ENCODE data around the gene ARMCX1.
"Not testable (repeated sequence)": the region's sequence is repeated elsewhere in the genome, so short reads cannot be mapped to it uniquely, and the experiment has no call there.

DNA sequence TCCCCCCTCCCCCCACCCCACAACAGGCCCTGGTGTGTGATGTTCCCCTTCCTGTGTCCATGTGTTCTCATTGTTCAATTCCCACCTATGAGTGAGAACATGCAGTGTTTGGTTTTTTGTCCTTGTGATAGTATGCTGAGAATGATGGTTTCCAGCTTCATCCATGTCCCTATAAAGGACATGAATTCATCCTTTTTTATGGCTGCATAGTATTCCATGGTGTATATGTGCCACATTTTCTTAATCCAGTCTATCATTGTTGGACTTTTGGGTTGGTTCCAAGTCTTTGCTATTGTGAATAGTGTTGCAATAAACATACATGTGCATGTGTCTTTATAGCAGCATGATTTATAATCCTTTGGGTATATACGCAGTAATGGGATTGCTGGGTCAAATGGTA lies 47.4 kb upstream of the ARMCX1 start:
- TF ChIP-seq, protein P1, sequence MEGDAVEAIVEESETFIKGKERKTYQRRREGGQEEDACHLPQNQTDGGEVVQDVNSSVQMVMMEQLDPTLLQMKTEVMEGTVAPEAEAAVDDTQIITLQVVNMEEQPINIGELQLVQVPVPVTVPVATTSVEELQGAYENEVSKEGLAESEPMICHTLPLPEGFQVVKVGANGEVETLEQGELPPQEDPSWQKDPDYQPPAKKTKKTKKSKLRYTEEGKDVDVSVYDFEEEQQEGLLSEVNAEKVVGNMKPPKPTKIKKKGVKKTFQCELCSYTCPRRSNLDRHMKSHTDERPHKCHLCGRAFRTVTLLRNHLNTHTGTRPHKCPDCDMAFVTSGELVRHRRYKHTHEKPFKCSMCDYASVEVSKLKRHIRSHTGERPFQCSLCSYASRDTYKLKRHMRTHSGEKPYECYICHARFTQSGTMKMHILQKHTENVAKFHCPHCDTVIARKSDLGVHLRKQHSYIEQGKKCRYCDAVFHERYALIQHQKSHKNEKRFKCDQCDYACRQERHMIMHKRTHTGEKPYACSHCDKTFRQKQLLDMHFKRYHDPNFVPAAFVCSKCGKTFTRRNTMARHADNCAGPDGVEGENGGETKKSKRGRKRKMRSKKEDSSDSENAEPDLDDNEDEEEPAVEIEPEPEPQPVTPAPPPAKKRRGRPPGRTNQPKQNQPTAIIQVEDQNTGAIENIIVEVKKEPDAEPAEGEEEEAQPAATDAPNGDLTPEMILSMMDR (IDR thresholded peaks at IDR 0.05) = not testable (repeated sequence)
- TF ChIP-seq POLR2A (IDR thresholded peaks at IDR 0.05) = not testable (repeated sequence)
